HUES6 (cell line): Measurements from ENCODE around the gene CD3D.

Experiments
- H3K27ac ChIP-seq: 2 replicates; pipeline ENCODE4 v1.7.0; 2013; ENCODE audit warnings: low read depth, mild to moderate bottlenecking, low read length, inconsistent platforms
- H3K27me3 ChIP-seq: 2 replicates; pipeline ENCODE4 v1.6.1; 2013; ENCODE audit warnings: low read length; ENCODE audit not compliant: control insufficient read depth, insufficient read depth
- H3K36me3 ChIP-seq: 2 replicates; pipeline ENCODE4 v1.6.1; 2013; ENCODE audit warnings: low read length; ENCODE audit not compliant: control insufficient read depth, insufficient read depth
- H3K4me1 ChIP-seq: 2 replicates; pipeline ENCODE4 v1.6.1; 2013; ENCODE audit warnings: low read length; ENCODE audit not compliant: control insufficient read depth, insufficient read depth
- H3K4me3 ChIP-seq: 2 replicates; pipeline ENCODE4 v1.5.1; 2013; ENCODE audit warnings: low read depth, low read length
- H3K9ac ChIP-seq: one replicate; pipeline ENCODE4 v1.6.1; 2013; ENCODE audit warnings: mild to moderate bottlenecking, low read length
- H3K9me3 ChIP-seq: 2 replicates; pipeline ENCODE4 v1.6.1; 2013; ENCODE audit warnings: low read depth, low read length; ENCODE audit not compliant: control insufficient read depth, insufficient read depth

Gene CD3D

GRCh38 chr11:118301600-118302195, 40.8 kb downstream of the CD3D start:
- Histone ChIP-seq H3K27ac (no peak overlapping the region), H3K4me3 (no peak overlapping the region), H3K4me1 (no peaks in the 10 kb centered on the region), H3K9ac (no peak overlapping the region), H3K9me3 (no peaks in the 10 kb centered on the region), H3K36me3 (no peaks in the 10 kb centered on the region), H3K27me3 (peaks cover 5% of the 10 kb centered on the region; the same call in 1 of the 2 replicates)

- H3K27ac ChIP-seq: no peak overlapping the region
- peaks cover 5% of the 10 kb centered on the region; the same call in 1 of the 2 replicates for H3K27me3 ChIP-seq
- no peak overlapping the region for H3K4me3 ChIP-seq
- H3K4me1 ChIP-seq: no peaks in the 10 kb centered on the region
- H3K9me3 ChIP-seq: no peaks in the 10 kb centered on the region
- H3K36me3 ChIP-seq: no peaks in the 10 kb centered on the region
- H3K9ac ChIP-seq: no peak overlapping the region
These were observed 46.6 kb downstream of the CD3D start for GRCh38 chr11:118295815-118296454.

GRCh38 chr11:118295199-118295598, 47.3 kb downstream of the CD3D start:
- H3K27ac ChIP-seq: no peak overlapping the region

GRCh38 chr11:118294053-118294452, 48.5 kb downstream of the CD3D start:
- Histone ChIP-seq H3K27me3 (no peaks in the 10 kb centered on the region), H3K27ac (no peak overlapping the region), H3K36me3 (no peaks in the 10 kb centered on the region), H3K4me3 (no peak overlapping the region), H3K4me1 (no peaks in the 10 kb centered on the region), H3K9ac (no peak overlapping the region), H3K9me3 (no peaks in the 10 kb centered on the region)

More at GRCh38 chr11:118295199-118295598, 47.3 kb downstream of the CD3D start:
- no peak overlapping the region for H3K9ac ChIP-seq
- no peak overlapping the region for H3K4me3 ChIP-seq
- no peaks in the 10 kb centered on the region for H3K36me3 ChIP-seq
- H3K9me3 ChIP-seq: no peaks in the 10 kb centered on the region
- no peaks in the 10 kb centered on the region for H3K4me1 ChIP-seq
- no peaks in the 10 kb centered on the region for H3K27me3 ChIP-seq

DNA sequence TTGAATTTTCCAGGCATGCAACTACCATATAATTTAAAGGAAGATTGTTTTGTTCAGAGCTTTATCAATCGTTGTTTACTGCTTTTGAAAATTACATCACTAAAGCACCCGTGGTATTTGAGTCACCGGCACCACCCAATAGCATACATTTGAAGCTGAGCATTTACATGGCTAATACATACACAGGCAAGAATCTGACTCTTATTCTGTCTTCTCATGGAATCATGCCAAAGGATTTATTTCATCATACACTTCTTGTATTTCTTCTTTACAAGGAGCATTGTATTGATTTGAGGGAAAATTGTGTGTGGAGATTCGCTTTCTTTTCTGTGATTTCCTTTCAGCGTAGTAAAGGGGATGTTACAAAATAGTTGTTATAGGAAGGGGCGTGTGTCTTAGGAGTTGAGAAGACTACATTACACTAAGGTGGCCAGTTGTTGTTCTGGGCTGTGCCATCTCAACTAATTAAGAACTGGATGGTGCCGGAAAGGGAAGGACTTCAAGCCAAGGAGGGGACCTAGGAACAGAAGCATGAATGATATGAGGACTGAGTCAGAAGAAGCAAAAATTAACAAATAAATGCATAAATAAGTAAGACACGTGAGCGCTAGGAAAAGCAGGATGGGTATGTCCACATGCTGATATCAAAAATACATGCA, 50.9 kb downstream of the CD3D start:
- no peak overlapping the region for H3K9ac ChIP-seq
- no peaks in the 10 kb centered on the region for H3K4me1 ChIP-seq
- H3K27ac ChIP-seq: no peak overlapping the region
- no peaks in the 10 kb centered on the region for H3K36me3 ChIP-seq
- no peak overlapping the region for H3K4me3 ChIP-seq
- H3K27me3 ChIP-seq: no peaks in the 10 kb centered on the region
- H3K9me3 ChIP-seq: no peaks in the 10 kb centered on the region

- no peak overlapping the region for H3K9ac ChIP-seq
- H3K36me3 ChIP-seq: no peaks in the 10 kb centered on the region
- H3K9me3 ChIP-seq: no peaks in the 10 kb centered on the region
- H3K4me3 ChIP-seq: no peak overlapping the region
- no peaks in the 10 kb centered on the region for H3K27me3 ChIP-seq
- H3K4me1 ChIP-seq: no peaks in the 10 kb centered on the region
- H3K27ac ChIP-seq: no peak overlapping the region
These were observed 51.6 kb downstream of the CD3D start for GRCh38 chr11:118290923-118291322.

DNA sequence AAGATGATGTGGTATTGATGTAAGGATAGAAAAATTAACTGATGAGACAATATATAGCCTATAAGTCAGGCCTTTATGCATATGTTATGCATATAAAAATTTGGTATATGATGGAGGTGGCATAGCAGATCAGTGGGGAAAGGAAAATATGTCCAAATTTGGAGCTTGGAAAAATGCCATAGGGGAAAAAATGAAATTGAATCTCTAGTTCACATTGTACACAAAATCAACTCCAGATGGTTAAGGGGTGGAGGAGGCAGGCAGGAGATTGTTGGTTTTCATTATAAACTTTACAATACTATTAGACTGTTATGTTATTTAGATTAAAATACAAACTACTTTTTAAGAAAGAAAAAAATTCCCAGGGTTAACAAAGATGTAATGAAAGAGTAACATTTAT, 53.1 kb downstream of the CD3D start:
- Histone ChIP-seq H3K27ac (no peak overlapping the region), H3K4me3 (no peak overlapping the region), H3K9me3 (no peaks in the 10 kb centered on the region), H3K27me3 (no peaks in the 10 kb centered on the region), H3K9ac (no peak overlapping the region), H3K36me3 (no peaks in the 10 kb centered on the region), H3K4me1 (no peaks in the 10 kb centered on the region)
